WTC11 (cell line): Measurements from ENCODE around the gene WDR47.
A peak's percentile ranks its signal among the peaks of the same experiment; 100 is the strongest.

Experiments
- ATF2 ChIP-seq: sonication (generic); formaldehyde crosslinking; IDR thresholded peaks from 2 replicates; pipeline ENCODE4 v1.8.1; 2022; ENCODE audit warnings: low read depth, missing genetic modification reagents, borderline replicate concordance
- E2F1 ChIP-seq: sonication (generic); formaldehyde crosslinking; IDR thresholded peaks from 2 replicates; pipeline ENCODE4 v1.8.0; 2022; ENCODE audit warnings: mild to moderate bottlenecking, missing genetic modification reagents
- FOXK1 ChIP-seq: sonication (generic); formaldehyde crosslinking; IDR thresholded peaks from 2 replicates; pipeline ENCODE4 v1.8.0; 2022; ENCODE audit warnings: mild to moderate bottlenecking, moderate library complexity, missing genetic modification reagents
- MAX ChIP-seq: sonication (generic); formaldehyde crosslinking; IDR thresholded peaks from 2 replicates; pipeline ENCODE4 v1.8.0; 2022; ENCODE audit warnings: mild to moderate bottlenecking, missing genetic modification reagents
- SMAD3 ChIP-seq: sonication (generic); formaldehyde crosslinking; IDR thresholded peaks from 2 replicates; pipeline ENCODE4 v1.8.0; 2022; ENCODE audit warnings: missing genetic modification reagents, mild to moderate bottlenecking, borderline replicate concordance
- SP1 ChIP-seq: sonication (generic); formaldehyde crosslinking; conservative IDR thresholded peaks from 2 replicates; pipeline ENCODE4 v1.8.1; 2022; ENCODE audit warnings: missing genetic modification reagents
- STAT6 ChIP-seq: sonication (generic); formaldehyde crosslinking; conservative IDR thresholded peaks from 2 replicates; pipeline ENCODE4 v1.8.1; 2023; ENCODE audit warnings: mild to moderate bottlenecking, low read depth, missing genetic modification reagents, moderate library complexity
- TF ChIP-seq, protein P1 (sequence below): fragments of 200-600 bp; IDR thresholded peaks from 2 replicates; pipeline ENCODE4 v1.8.0; 2022; ENCODE audit warnings: antibody characterized with exemption

GRCh38 chr1:109075531-109076490, 33.9 kb upstream of the WDR47 start, which contains the start of gene TAF13:
- peak; percentile 84 for TF ChIP-seq MAX (CRISPR knock-in tag)
- TF ChIP-seq, protein P1, sequence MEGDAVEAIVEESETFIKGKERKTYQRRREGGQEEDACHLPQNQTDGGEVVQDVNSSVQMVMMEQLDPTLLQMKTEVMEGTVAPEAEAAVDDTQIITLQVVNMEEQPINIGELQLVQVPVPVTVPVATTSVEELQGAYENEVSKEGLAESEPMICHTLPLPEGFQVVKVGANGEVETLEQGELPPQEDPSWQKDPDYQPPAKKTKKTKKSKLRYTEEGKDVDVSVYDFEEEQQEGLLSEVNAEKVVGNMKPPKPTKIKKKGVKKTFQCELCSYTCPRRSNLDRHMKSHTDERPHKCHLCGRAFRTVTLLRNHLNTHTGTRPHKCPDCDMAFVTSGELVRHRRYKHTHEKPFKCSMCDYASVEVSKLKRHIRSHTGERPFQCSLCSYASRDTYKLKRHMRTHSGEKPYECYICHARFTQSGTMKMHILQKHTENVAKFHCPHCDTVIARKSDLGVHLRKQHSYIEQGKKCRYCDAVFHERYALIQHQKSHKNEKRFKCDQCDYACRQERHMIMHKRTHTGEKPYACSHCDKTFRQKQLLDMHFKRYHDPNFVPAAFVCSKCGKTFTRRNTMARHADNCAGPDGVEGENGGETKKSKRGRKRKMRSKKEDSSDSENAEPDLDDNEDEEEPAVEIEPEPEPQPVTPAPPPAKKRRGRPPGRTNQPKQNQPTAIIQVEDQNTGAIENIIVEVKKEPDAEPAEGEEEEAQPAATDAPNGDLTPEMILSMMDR: no peak
- TF ChIP-seq ATF2 (CRISPR knock-in tag): no peak
- TF ChIP-seq E2F1: 0 out of 2 replicates have a peak, but pooled peaks have one; percentile 45
- peak; percentile 70; the same call in 1 of the 2 replicates for TF ChIP-seq SP1 (CRISPR knock-in tag)
- peak; percentile 98 for TF ChIP-seq FOXK1 (CRISPR knock-in tag)
- no peak for TF ChIP-seq STAT6 (CRISPR knock-in tag)
- TF ChIP-seq SMAD3: no peak
